BLaER1 (cell line): Measurements from ENCODE around the gene UNC5C.

ENCODE experiments used
- H3K27ac ChIP-seq: shearing (Covaris generic); formaldehyde crosslinking; 2 replicates; pipeline ENCODE4 v1.8.1; 2022
- H3K27me3 ChIP-seq: shearing (Covaris generic); formaldehyde crosslinking; 2 replicates; pipeline ENCODE4 v1.8.1; 2022
- H3K36me3 ChIP-seq: shearing (Covaris generic); formaldehyde crosslinking; 2 replicates; pipeline ENCODE4 v1.8.1; 2022
- H3K4me1 ChIP-seq: shearing (Covaris generic); formaldehyde crosslinking; 2 replicates; pipeline ENCODE4 v1.8.1; 2022
- H3K4me2 ChIP-seq: shearing (Covaris generic); formaldehyde crosslinking; 2 replicates; pipeline ENCODE4 v1.8.1; 2022
- H3K4me3 ChIP-seq: shearing (Covaris generic); formaldehyde crosslinking; 2 replicates; pipeline ENCODE4 v1.8.1; 2022
- H3K9ac ChIP-seq: shearing (Covaris generic); formaldehyde crosslinking; 2 replicates; pipeline ENCODE4 v1.8.1; 2022
- H3K9me3 ChIP-seq: shearing (Covaris generic); formaldehyde crosslinking; 2 replicates; pipeline ENCODE4 v1.8.1; 2022
- H4K20me1 ChIP-seq: shearing (Covaris generic); formaldehyde crosslinking; 2 replicates; pipeline ENCODE4 v1.8.1; 2022
- Cebpa-rat ChIP-seq: shearing (Covaris generic); IDR thresholded peaks from 2 replicates; pipeline ENCODE4 v1.8.1; 2022

The UNC5C gene

GRCh38 chr4:95411371-95412088 lies 137.2 kb downstream of the UNC5C start:
- H3K4me1 ChIP-seq: peaks cover 46% of the 10 kb centered on the region
- no peaks in the 10 kb centered on the region for H4K20me1 ChIP-seq
- H3K9me3 ChIP-seq: no peaks in the 10 kb centered on the region
- H3K27ac ChIP-seq: peak overlapping the region; percentile 43; the same call in 1 of the 2 replicates
- no peak for TF ChIP-seq Cebpa-rat
- no peaks in the 10 kb centered on the region for H3K27me3 ChIP-seq
- H3K4me2 ChIP-seq: peak overlapping the region; percentile 55
- no peak overlapping the region for H3K9ac ChIP-seq
- H3K4me3 ChIP-seq: no peak overlapping the region
- no peaks in the 10 kb centered on the region for H3K36me3 ChIP-seq

GRCh38 chr4:95410387-95410977 lies 138.3 kb downstream of the UNC5C start:
- Histone ChIP-seq H3K9me3 (no peaks in the 10 kb centered on the region), H3K27ac (no peak overlapping the region), H3K9ac (no peak overlapping the region), H3K4me2 (peak overlapping the region; percentile 55), H3K27me3 (no peaks in the 10 kb centered on the region), H3K4me3 (no peak overlapping the region), H3K36me3 (no peaks in the 10 kb centered on the region), H4K20me1 (no peaks in the 10 kb centered on the region), H3K4me1 (peaks cover 41% of the 10 kb centered on the region)
- no peak for TF ChIP-seq Cebpa-rat

- peak overlapping the region; percentile 55; the same call in 1 of the 2 replicates for H3K4me2 ChIP-seq
These were observed 139.0 kb downstream of the UNC5C start for GRCh38 chr4:95409750-95410149.

GRCh38 chr4:95409127-95409526 lies 139.6 kb downstream of the UNC5C start:
- Histone ChIP-seq H3K4me2 (no peak overlapping the region), H3K27ac (no peak overlapping the region)
- no peak for TF ChIP-seq Cebpa-rat

More at GRCh38 chr4:95409750-95410149, 139.0 kb downstream of the UNC5C start:
- no peak overlapping the region for H3K9ac ChIP-seq
- H3K4me3 ChIP-seq: no peak overlapping the region
- H3K36me3 ChIP-seq: no peaks in the 10 kb centered on the region
- H4K20me1 ChIP-seq: no peaks in the 10 kb centered on the region
- TF ChIP-seq Cebpa-rat: no peak
- no peaks in the 10 kb centered on the region for H3K9me3 ChIP-seq
- H3K27ac ChIP-seq: no peak overlapping the region
- H3K4me1 ChIP-seq: peaks cover 41% of the 10 kb centered on the region
- H3K27me3 ChIP-seq: no peaks in the 10 kb centered on the region

DNA sequence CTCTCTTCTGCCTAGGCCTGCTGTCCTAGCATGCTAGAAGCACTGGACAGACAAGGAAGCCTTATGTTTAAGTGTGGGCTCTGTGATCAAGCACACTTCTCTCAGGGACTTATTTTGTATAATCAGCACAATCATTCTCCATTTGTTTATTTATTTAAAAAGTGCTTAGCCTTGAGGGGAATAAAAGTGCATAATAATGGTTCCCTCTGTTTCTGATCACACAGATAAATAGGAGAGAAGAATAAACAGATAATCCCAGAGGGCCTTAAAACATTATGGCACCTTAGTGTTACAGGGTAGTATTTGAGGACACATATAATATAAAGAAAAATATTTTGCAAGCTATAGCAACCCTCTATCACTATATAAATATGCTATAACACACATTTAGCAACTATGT lies 146.5 kb downstream of the UNC5C start:
- no peaks in the 10 kb centered on the region for H3K27me3 ChIP-seq
- no peak for TF ChIP-seq Cebpa-rat
- no peaks in the 10 kb centered on the region for H4K20me1 ChIP-seq
- H3K4me3 ChIP-seq: no peak overlapping the region
- H3K27ac ChIP-seq: no peak overlapping the region
- H3K4me1 ChIP-seq: no peaks in the 10 kb centered on the region
- no peak overlapping the region for H3K9ac ChIP-seq
- no peak overlapping the region for H3K4me2 ChIP-seq
- no peaks in the 10 kb centered on the region for H3K36me3 ChIP-seq
- H3K9me3 ChIP-seq: no peaks in the 10 kb centered on the region

More at GRCh38 chr4:95409127-95409526, 139.6 kb downstream of the UNC5C start:
- no peak overlapping the region for H3K4me3 ChIP-seq
- H3K9ac ChIP-seq: no peak overlapping the region
- no peaks in the 10 kb centered on the region for H3K9me3 ChIP-seq
- H3K27me3 ChIP-seq: no peaks in the 10 kb centered on the region
- H3K4me1 ChIP-seq: peaks cover 37% of the 10 kb centered on the region
- no peaks in the 10 kb centered on the region for H3K36me3 ChIP-seq
- H4K20me1 ChIP-seq: no peaks in the 10 kb centered on the region

- Histone ChIP-seq H3K9me3 (no peaks in the 10 kb centered on the region), H3K36me3 (no peaks in the 10 kb centered on the region), H3K4me2 (no peak overlapping the region), H3K27ac (no peak overlapping the region), H3K4me3 (no peak overlapping the region), H3K9ac (no peak overlapping the region), H3K27me3 (no peaks in the 10 kb centered on the region), H3K4me1 (no peaks in the 10 kb centered on the region), H4K20me1 (no peaks in the 10 kb centered on the region)
- no peak for TF ChIP-seq Cebpa-rat
These were observed 150.6 kb downstream of the UNC5C start for GRCh38 chr4:95398217-95398616.

DNA sequence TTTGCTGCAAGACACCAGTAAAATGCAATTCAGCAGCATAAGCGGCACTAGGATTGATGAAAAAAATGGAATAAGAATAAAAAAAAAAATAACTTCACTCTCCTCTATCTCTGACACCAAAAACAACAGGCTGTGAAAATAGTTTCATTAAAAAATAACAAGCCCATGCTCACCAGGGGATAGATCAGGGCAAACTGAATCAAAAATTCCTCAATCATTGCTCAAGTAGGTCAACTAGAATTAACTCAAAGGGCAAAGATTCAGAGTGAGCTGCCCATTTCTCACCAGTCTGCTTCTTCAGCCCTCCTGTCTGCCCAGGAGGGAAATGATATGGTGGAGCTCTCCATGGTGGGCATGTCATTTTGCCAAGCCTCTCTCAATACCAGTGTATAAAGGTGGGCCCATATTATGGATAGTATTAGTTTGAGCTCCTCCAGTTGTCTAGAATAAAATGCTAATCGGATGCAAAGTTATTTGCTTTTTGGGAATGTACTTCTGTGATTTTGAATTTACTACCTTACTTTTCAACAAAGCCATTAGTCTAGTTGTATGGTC lies 153.9 kb downstream of the UNC5C start:
- no peak overlapping the region for H3K27ac ChIP-seq
- H3K9ac ChIP-seq: no peak overlapping the region
- H3K4me1 ChIP-seq: no peaks in the 10 kb centered on the region
- H3K4me2 ChIP-seq: no peak overlapping the region
- no peaks in the 10 kb centered on the region for H4K20me1 ChIP-seq
- no peak for TF ChIP-seq Cebpa-rat
- no peak overlapping the region for H3K4me3 ChIP-seq
- H3K36me3 ChIP-seq: no peaks in the 10 kb centered on the region
- H3K27me3 ChIP-seq: no peaks in the 10 kb centered on the region
- no peaks in the 10 kb centered on the region for H3K9me3 ChIP-seq

DNA sequence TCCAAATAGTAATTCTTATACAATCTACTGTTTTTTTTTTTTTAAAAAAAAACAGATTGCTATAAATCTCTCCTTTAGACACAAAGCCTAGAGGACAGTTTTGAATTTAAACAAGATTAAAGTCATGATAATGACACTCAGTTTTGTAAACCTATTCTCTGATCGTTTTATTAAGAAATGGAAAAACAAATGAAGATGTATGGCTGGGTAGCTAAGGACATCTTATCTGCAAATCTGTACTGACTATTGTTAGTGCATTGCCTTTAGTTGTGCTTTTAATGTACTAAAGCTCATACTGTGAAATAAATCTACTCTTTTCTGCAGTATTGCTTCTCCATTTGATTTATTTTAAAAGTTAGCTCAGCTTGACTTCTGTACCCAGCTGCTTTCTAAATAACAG lies 155.0 kb downstream of the UNC5C start:
- Histone ChIP-seq H3K4me1 (peaks cover 4% of the 10 kb centered on the region), H3K4me3 (no peak overlapping the region), H3K9me3 (no peaks in the 10 kb centered on the region), H3K27me3 (no peaks in the 10 kb centered on the region), H4K20me1 (no peaks in the 10 kb centered on the region), H3K27ac (no peak overlapping the region), H3K9ac (no peak overlapping the region), H3K36me3 (no peaks in the 10 kb centered on the region), H3K4me2 (no peak overlapping the region)
- TF ChIP-seq Cebpa-rat: no peak

DNA sequence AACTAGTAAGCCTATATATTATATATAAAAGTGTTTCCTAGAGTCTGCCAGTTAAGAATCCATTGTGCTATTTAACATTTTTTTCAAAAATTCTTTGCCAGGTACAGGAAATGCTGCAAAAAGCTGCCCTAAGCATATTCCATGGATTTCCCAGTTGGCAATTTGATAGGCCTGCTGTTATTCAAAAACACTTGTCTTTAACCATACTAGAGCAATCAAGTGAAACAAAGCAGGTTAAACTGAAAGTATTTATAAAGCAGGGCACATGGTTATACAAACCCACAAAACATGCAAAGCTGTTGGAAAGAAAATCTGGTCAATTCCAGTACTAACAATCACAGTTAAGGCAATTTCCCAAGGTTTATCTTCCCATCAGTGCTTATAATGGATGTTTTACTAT lies 159.9 kb downstream of the UNC5C start:
- Histone ChIP-seq H3K4me1 (peaks cover 8% of the 10 kb centered on the region), H3K4me2 (peak overlapping the region; percentile 27; the same call in 1 of the 2 replicates), H3K27me3 (no peaks in the 10 kb centered on the region), H3K36me3 (no peaks in the 10 kb centered on the region), H3K4me3 (no peak overlapping the region), H3K9me3 (no peaks in the 10 kb centered on the region), H3K27ac (no peak overlapping the region), H3K9ac (no peak overlapping the region), H4K20me1 (no peaks in the 10 kb centered on the region)
- no peak for TF ChIP-seq Cebpa-rat

DNA sequence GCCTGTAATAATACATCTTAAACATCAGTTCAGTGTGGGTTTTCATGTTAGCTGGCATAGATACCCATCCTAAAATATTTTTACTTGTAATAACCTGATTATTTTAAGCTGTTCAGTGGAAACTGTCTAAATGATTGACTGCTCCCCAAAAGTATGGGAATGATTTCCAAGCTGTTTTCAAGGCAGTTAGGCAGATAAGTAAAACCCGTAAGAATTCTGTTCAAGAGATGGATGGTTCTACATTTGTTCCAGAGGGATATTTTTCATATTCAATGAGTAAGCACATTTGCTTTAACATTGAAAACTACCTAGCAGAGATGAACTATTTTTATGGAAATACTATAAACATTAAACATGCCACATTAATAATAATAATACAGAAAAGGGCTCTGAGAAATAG lies 161.1 kb downstream of the UNC5C start:
- no peaks in the 10 kb centered on the region for H3K27me3 ChIP-seq
- no peaks in the 10 kb centered on the region for H3K9me3 ChIP-seq
- no peaks in the 10 kb centered on the region for H3K36me3 ChIP-seq
- no peak overlapping the region for H3K9ac ChIP-seq
- no peak overlapping the region for H3K27ac ChIP-seq
- H4K20me1 ChIP-seq: no peaks in the 10 kb centered on the region
- H3K4me1 ChIP-seq: peaks cover 8% of the 10 kb centered on the region
- no peak overlapping the region for H3K4me3 ChIP-seq
- TF ChIP-seq Cebpa-rat: no peak
- H3K4me2 ChIP-seq: no peak overlapping the region
